Smooth muscle cell (in vitro differentiated cells): Measurements from ENCODE around the gene GPR15LG. TPM values are rescaled to one million over a fixed set of nuclear protein-coding genes. Genes with fewer than 3 reads are reported as not detected.

Source experiments
- DNase-seq: peaks from one replicate; lab custom pipeline; 2025; ENCODE audit not compliant: unreplicated experiment; lab: John Stamatoyannopoulos, UW
- H2AFZ ChIP-seq: fragments of 200-600 bp; sonication (generic); 2 replicates; pipeline ENCODE4 v1.6.0; 2016; ENCODE audit warnings: antibody characterized with exemption, low read depth, mild to moderate bottlenecking
- H3F3A ChIP-seq: fragments of 200-600 bp; sonication (generic); 2 replicates; pipeline ENCODE4 v1.6.0; 2017; ENCODE audit warnings: antibody characterized with exemption, low read depth
- H3K27ac ChIP-seq: fragments of 200-600 bp; sonication (generic); 2 replicates; pipeline ENCODE4 v1.5.1; 2016; ENCODE audit warnings: low read depth, mild to moderate bottlenecking
- H3K27me3 ChIP-seq: fragments of 200-600 bp; sonication (generic); 2 replicates; pipeline ENCODE4 v1.6.1; 2016; ENCODE audit warnings: low read depth, mild to moderate bottlenecking
- H3K36me3 ChIP-seq: fragments of 200-600 bp; sonication (generic); 2 replicates; pipeline ENCODE4 v1.5.1; 2016; ENCODE audit warnings: low read depth
- H3K4me1 ChIP-seq: fragments of 200-600 bp; sonication (generic); 2 replicates; pipeline ENCODE4 v1.5.1; 2016; ENCODE audit warnings: low read depth
- H3K4me2 ChIP-seq: fragments of 200-600 bp; sonication (generic); 2 replicates; pipeline ENCODE4 v1.6.0; 2016; ENCODE audit warnings: mild to moderate bottlenecking
- H3K4me3 ChIP-seq: fragments of 200-600 bp; sonication (generic); 2 replicates; pipeline ENCODE4 v1.5.1; 2016; ENCODE audit warnings: mild to moderate bottlenecking
- H3K79me2 ChIP-seq: fragments of 200-600 bp; sonication (generic); 2 replicates; pipeline ENCODE4 v1.6.0; 2016; ENCODE audit warnings: low read depth, mild to moderate bottlenecking
- H3K9ac ChIP-seq: fragments of 200-600 bp; sonication (generic); 2 replicates; pipeline ENCODE4 v1.6.0; 2016; ENCODE audit warnings: low read depth
- H3K9me3 ChIP-seq: fragments of 200-600 bp; sonication (generic); replicated peaks from 2 replicates; pipeline ENCODE4 v1.5.1; 2016; ENCODE audit warnings: low read depth
- H4K20me1 ChIP-seq: fragments of 200-600 bp; sonication (generic); 2 replicates; pipeline ENCODE4 v1.6.0; 2016; ENCODE audit warnings: low read depth
- CTCF ChIP-seq: fragments of 200-600 bp; sonication (generic); IDR thresholded peaks from 2 replicates; pipeline ENCODE4 v1.5.1; 2017; ENCODE audit warnings: borderline replicate concordance, mild to moderate bottlenecking, antibody characterized with exemption; ENCODE audit not compliant: insufficient read depth, poor library complexity, severe bottlenecking
- WGBS: methylation state at CpG from one replicate; pipeline ENCODE4 v1.1.7; 2016; ENCODE audit warnings: low lambda C conversion rate; 5-methylcytosine and 5-hydroxymethylcytosine counted together
- polyA plus RNA-seq: library from polyadenylated mRNA; unstranded; fragments of >200 nt; fragmentation: Nextera tagmentation; extraction: Ambion mirVana; gene quantifications from 2 replicates; pipeline ENCODE4 v1.2.1, GENCODE V29; 2016
- total RNA-seq: library from RNA; depleted of rRNA; stranded (reverse); fragments of >200 nt; gene quantifications from 2 replicates; pipeline ENCODE4 v1.2.3, GENCODE V29; 2014

The GPR15LG gene
- total and polyA plus RNA-seq, 2 experiments from 2014 or later = 0.49 to 1.6 TPM

- Histone ChIP-seq H2AFZ (no peak overlapping the region), H3K79me2 (no peaks in the 10 kb centered on the region), H3K9ac (no peak overlapping the region), H3K9me3 (no peaks in the 10 kb centered on the region), H3K4me1 (no peaks in the 10 kb centered on the region), H3K27ac (no peak overlapping the region), H4K20me1 (no peaks in the 10 kb centered on the region), H3K36me3 (no peaks in the 10 kb centered on the region), H3K4me3 (no peak overlapping the region), H3K27me3 (no peaks in the 10 kb centered on the region), H3K4me2 (no peak overlapping the region), H3F3A (no peaks in the 10 kb centered on the region)
- no peak for DNase-seq
- TF ChIP-seq CTCF = no peak
- WGBS = 81% methylated on average over 2 of the region's 2 CpGs
Observed at GRCh38 chr10:84211566-84211965, 38.0 kb downstream of the GPR15LG start.

DNA sequence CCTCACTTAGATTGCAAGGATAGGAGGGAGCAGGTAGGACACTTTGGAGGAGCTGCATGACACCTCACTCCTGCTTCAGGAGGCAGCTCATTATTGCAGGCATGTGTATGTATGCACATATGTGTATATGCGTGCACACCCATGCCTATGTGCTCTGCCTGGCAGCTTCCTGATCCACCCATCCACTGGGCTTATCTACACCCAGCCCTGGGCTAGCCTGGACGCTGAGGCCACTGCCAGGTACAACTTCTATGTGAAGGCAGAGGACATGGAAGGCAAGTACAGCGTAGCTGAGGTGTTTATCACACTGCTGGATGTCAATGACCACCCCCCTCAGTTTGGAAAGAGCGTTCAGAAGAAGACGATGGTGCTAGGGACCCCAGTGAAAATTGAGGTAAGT is 38.4 kb downstream of the GPR15LG start:
- H3F3A ChIP-seq = no peaks in the 10 kb centered on the region
- H2AFZ ChIP-seq = no peak overlapping the region
- no peak for DNase-seq
- 81% methylated on average over 5 of the region's 5 CpGs for WGBS
- H3K9ac ChIP-seq = no peak overlapping the region
- H3K9me3 ChIP-seq = no peaks in the 10 kb centered on the region
- H3K79me2 ChIP-seq = no peaks in the 10 kb centered on the region
- no peaks in the 10 kb centered on the region for H3K4me1 ChIP-seq
- no peak for TF ChIP-seq CTCF
- H3K27me3 ChIP-seq = no peaks in the 10 kb centered on the region
- no peak overlapping the region for H3K4me3 ChIP-seq
- H3K27ac ChIP-seq = no peak overlapping the region
- H3K36me3 ChIP-seq = no peaks in the 10 kb centered on the region
- H4K20me1 ChIP-seq = no peaks in the 10 kb centered on the region
- no peak overlapping the region for H3K4me2 ChIP-seq

DNA sequence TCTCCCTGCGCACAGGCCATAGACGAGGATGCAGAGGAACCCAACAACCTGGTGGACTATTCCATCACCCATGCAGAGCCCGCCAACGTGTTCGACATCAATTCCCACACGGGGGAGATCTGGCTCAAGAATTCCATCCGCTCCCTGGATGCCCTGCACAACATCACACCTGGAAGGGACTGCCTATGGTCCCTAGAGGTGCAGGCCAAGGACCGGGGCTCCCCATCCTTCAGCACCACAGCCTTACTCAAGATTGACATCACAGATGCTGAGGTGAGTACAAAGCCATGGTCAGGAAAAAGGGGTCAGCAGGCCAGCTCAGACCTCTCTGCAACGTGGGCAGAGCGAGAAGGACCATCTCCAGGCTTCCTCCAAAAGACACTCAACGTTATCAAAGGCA is 39.5 kb downstream of the GPR15LG start:
- Histone ChIP-seq H3K27me3 (no peaks in the 10 kb centered on the region), H4K20me1 (no peaks in the 10 kb centered on the region), H3K4me1 (no peaks in the 10 kb centered on the region), H3K27ac (no peak overlapping the region), H3F3A (no peaks in the 10 kb centered on the region), H3K79me2 (no peaks in the 10 kb centered on the region), H3K9me3 (no peaks in the 10 kb centered on the region), H2AFZ (no peak overlapping the region), H3K9ac (no peak overlapping the region), H3K4me3 (no peak overlapping the region), H3K36me3 (no peaks in the 10 kb centered on the region), H3K4me2 (no peak overlapping the region)
- no peak for DNase-seq
- WGBS = 91% methylated on average over 11 of the region's 11 CpGs
- TF ChIP-seq CTCF = no peak

DNA sequence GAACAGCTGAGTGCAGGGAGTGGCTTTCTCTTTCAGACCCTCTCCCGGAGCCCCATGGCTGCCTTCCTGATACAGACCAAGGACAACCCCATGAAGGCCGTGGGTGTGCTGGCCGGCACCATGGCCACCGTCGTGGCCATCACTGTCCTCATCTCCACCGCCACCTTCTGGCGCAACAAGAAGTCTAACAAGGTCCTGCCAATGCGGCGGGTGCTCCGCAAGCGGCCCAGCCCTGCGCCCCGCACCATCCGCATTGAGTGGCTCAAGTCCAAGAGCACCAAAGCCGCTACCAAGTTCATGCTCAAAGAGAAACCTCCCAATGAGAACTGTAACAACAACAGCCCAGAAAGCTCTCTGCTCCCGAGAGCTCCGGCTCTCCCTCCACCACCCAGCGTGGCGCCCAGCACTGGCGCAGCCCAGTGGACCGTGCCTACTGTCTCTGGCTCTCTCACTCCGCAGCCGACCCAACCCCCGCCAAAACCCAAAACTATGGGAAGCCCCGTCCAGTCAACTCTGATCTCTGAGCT is 40.5 kb downstream of the GPR15LG start:
- Histone ChIP-seq H3K79me2 (no peaks in the 10 kb centered on the region), H3K4me2 (no peak overlapping the region), H3F3A (no peaks in the 10 kb centered on the region), H4K20me1 (no peaks in the 10 kb centered on the region), H3K4me1 (no peaks in the 10 kb centered on the region), H3K4me3 (no peak overlapping the region), H2AFZ (no peak overlapping the region), H3K36me3 (no peaks in the 10 kb centered on the region), H3K27me3 (no peaks in the 10 kb centered on the region), H3K9me3 (no peaks in the 10 kb centered on the region), H3K9ac (no peak overlapping the region), H3K27ac (no peak overlapping the region)
- no peak for TF ChIP-seq CTCF
- DNase-seq = no peak
- 95% methylated on average over 25 of the region's 25 CpGs for WGBS
